ENCODE data around the gene SORBS2. TPM values are rescaled to one million over a fixed set of nuclear protein-coding genes. Genes with fewer than 3 reads are reported as not detected.
A peak's percentile ranks its signal among the peaks of the same experiment; 100 is the strongest.

SORBS2 gene
- polyA plus RNA-seq, 1 donor from 2014 or later: 46.0 TPM

DNA sequence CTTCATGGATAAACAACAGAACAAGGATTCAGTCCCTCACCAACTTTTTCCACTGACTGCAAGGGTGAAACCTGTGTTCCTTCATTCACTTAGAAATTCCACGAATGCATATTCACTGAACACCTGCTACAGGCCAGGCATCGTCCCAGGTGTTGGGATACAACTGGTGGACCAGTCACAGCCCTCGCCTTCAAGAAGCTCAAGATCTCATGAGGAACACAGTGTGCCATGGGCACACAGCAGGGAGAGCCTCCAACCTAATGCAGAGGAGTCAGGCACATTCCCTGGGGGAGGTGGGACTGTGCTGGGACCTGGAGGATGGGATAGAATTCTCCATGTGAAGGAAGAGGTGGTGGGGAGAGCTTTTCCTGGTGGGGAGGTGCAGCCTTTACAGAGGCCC, 169.1 kb downstream of the SORBS2 start:
- H3K27me3 ChIP-seq (ENCODE audit: insufficient read depth, low read depth, low read length): no peaks in the 10 kb centered on the region
- no peaks in the 10 kb centered on the region for H3F3A ChIP-seq (ENCODE audit: insufficient read depth, low read length, poor library complexity, severe bottlenecking)
- no peak overlapping the region for H3K9ac ChIP-seq (ENCODE audit: low read length)
- TF ChIP-seq EP300 (conservative IDR thresholded peaks at IDR 0.05; ENCODE audit: poor library complexity, severe bottlenecking): no peak
- TF ChIP-seq SMC3 (conservative IDR thresholded peaks at IDR 0.05; ENCODE audit: poor library complexity): no peak
- TF ChIP-seq, protein P1, sequence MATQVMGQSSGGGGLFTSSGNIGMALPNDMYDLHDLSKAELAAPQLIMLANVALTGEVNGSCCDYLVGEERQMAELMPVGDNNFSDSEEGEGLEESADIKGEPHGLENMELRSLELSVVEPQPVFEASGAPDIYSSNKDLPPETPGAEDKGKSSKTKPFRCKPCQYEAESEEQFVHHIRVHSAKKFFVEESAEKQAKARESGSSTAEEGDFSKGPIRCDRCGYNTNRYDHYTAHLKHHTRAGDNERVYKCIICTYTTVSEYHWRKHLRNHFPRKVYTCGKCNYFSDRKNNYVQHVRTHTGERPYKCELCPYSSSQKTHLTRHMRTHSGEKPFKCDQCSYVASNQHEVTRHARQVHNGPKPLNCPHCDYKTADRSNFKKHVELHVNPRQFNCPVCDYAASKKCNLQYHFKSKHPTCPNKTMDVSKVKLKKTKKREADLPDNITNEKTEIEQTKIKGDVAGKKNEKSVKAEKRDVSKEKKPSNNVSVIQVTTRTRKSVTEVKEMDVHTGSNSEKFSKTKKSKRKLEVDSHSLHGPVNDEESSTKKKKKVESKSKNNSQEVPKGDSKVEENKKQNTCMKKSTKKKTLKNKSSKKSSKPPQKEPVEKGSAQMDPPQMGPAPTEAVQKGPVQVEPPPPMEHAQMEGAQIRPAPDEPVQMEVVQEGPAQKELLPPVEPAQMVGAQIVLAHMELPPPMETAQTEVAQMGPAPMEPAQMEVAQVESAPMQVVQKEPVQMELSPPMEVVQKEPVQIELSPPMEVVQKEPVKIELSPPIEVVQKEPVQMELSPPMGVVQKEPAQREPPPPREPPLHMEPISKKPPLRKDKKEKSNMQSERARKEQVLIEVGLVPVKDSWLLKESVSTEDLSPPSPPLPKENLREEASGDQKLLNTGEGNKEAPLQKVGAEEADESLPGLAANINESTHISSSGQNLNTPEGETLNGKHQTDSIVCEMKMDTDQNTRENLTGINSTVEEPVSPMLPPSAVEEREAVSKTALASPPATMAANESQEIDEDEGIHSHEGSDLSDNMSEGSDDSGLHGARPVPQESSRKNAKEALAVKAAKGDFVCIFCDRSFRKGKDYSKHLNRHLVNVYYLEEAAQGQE (IDR thresholded peaks at IDR 0.05; ENCODE audit: borderline replicate concordance): no peak
- no peak for TF ChIP-seq TAF1 (IDR thresholded peaks at IDR 0.05; ENCODE audit: low read depth)
- no peak for TF ChIP-seq EZH2 (IDR thresholded peaks at IDR 0.05; ENCODE audit: borderline replicate concordance, insufficient read depth, low read length, poor library complexity, severe bottlenecking)
- TF ChIP-seq MXI1 (conservative IDR thresholded peaks at IDR 0.05; ENCODE audit: poor library complexity, severe bottlenecking): no peak
- TF ChIP-seq POLR2AphosphoS5 (IDR thresholded peaks at IDR 0.05): no peak
- no peak for TF ChIP-seq RAD21 (conservative IDR thresholded peaks at IDR 0.05)
- TF ChIP-seq, protein P2, sequence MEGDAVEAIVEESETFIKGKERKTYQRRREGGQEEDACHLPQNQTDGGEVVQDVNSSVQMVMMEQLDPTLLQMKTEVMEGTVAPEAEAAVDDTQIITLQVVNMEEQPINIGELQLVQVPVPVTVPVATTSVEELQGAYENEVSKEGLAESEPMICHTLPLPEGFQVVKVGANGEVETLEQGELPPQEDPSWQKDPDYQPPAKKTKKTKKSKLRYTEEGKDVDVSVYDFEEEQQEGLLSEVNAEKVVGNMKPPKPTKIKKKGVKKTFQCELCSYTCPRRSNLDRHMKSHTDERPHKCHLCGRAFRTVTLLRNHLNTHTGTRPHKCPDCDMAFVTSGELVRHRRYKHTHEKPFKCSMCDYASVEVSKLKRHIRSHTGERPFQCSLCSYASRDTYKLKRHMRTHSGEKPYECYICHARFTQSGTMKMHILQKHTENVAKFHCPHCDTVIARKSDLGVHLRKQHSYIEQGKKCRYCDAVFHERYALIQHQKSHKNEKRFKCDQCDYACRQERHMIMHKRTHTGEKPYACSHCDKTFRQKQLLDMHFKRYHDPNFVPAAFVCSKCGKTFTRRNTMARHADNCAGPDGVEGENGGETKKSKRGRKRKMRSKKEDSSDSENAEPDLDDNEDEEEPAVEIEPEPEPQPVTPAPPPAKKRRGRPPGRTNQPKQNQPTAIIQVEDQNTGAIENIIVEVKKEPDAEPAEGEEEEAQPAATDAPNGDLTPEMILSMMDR (IDR thresholded peaks at IDR 0.05; ENCODE audit: poor library complexity, severe bottlenecking): no peak
- no peaks in the 10 kb centered on the region for H3K9me2 ChIP-seq (ENCODE audit: insufficient read depth, low read length)
- H3K4me3 ChIP-seq (ENCODE audit: low read length): no peak overlapping the region
- no peak overlapping the region for H3K27ac ChIP-seq (ENCODE audit: low read length)
- H2AFZ ChIP-seq (ENCODE audit: low read depth, low read length): no peak overlapping the region
- no peak overlapping the region for H3K4me2 ChIP-seq (ENCODE audit: low read length)
- H3K36me3 ChIP-seq (ENCODE audit: insufficient read depth, low read length): peaks cover 15% of the 10 kb centered on the region
- H4K20me1 ChIP-seq (ENCODE audit: insufficient read depth): no peaks in the 10 kb centered on the region
- H3K79me2 ChIP-seq (replicated peaks; ENCODE audit: insufficient read depth, low read length): no peaks in the 10 kb centered on the region
- H3K9me3 ChIP-seq (ENCODE audit: low read length): no peaks in the 10 kb centered on the region

DNA sequence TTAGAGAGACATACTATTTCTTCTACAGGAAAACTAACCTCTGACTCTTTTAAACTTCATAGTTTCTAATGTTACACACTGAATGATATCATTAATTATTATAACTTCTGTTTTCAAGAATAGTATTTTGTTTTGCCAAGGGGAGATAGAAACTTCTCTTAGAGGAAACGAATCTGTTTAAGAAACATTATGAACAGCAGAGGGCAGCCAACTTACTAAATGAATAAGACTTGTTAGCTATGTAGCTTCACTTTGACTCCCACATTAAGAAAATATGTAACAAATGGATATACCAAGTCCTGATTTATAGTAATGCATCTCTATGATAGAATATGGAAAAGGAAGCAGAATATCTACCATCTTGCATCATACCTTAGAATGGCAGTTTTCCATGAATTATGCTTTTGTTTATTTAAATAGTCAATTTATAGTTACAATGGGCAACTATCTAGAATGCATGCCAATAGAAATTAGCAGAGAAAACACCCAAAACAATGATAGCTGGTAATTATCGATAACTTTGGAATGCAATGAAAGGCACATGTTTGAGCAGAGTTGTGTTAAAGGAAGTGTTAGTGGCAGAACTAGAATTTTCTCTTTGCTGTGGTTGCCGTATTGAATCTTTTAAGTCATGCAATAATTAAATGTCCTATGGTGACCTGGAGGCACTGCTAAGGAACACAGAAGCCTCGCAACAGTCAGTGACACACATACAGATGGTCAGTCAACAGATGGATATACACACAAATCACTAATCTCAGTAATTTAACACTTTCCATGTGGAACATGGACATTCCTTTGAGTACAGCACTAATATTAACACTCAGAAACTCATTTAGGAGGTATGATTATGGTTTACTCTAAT, 171.0 kb downstream of the SORBS2 start:
- H3K27ac ChIP-seq (ENCODE audit: low read length): no peak overlapping the region
- H3K9ac ChIP-seq (ENCODE audit: low read length): no peak overlapping the region
- no peaks in the 10 kb centered on the region for H3K9me3 ChIP-seq (ENCODE audit: low read length)
- H3K36me3 ChIP-seq (ENCODE audit: insufficient read depth, low read length): peaks cover 17% of the 10 kb centered on the region
- no peaks in the 10 kb centered on the region for H3K27me3 ChIP-seq (ENCODE audit: insufficient read depth, low read depth, low read length)
- no peaks in the 10 kb centered on the region for H3K79me2 ChIP-seq (replicated peaks; ENCODE audit: insufficient read depth, low read length)
- H2AFZ ChIP-seq (ENCODE audit: low read depth, low read length): no peak overlapping the region
- no peaks in the 10 kb centered on the region for H4K20me1 ChIP-seq (ENCODE audit: insufficient read depth)
- no peaks in the 10 kb centered on the region for H3F3A ChIP-seq (ENCODE audit: insufficient read depth, low read length, poor library complexity, severe bottlenecking)
- H3K9me2 ChIP-seq (ENCODE audit: insufficient read depth, low read length): no peaks in the 10 kb centered on the region
- no peak overlapping the region for H3K4me3 ChIP-seq (ENCODE audit: low read length)
- no peak overlapping the region for H3K4me2 ChIP-seq (ENCODE audit: low read length)
- peak; percentile 88 for TF ChIP-seq SMC3 (conservative IDR thresholded peaks at IDR 0.05; ENCODE audit: poor library complexity)
- TF ChIP-seq EP300 (conservative IDR thresholded peaks at IDR 0.05; ENCODE audit: poor library complexity, severe bottlenecking): no peak
- TF ChIP-seq TAF1 (IDR thresholded peaks at IDR 0.05; ENCODE audit: low read depth): no peak
- TF ChIP-seq EZH2 (IDR thresholded peaks at IDR 0.05; ENCODE audit: borderline replicate concordance, insufficient read depth, low read length, poor library complexity, severe bottlenecking): no peak
- peak; percentile 75 for TF ChIP-seq RAD21 (conservative IDR thresholded peaks at IDR 0.05)
- TF ChIP-seq, protein P2 (IDR thresholded peaks at IDR 0.05; ENCODE audit: poor library complexity, severe bottlenecking): peak; percentile 70
- TF ChIP-seq MXI1 (conservative IDR thresholded peaks at IDR 0.05; ENCODE audit: poor library complexity, severe bottlenecking): no peak
- TF ChIP-seq, protein P1 (IDR thresholded peaks at IDR 0.05; ENCODE audit: borderline replicate concordance): no peak
- no peak for TF ChIP-seq POLR2AphosphoS5 (IDR thresholded peaks at IDR 0.05)
